ENCODE data around the gene ATXN2. TPM values are rescaled to one million over a fixed set of nuclear protein-coding genes. Genes with fewer than 3 reads are reported as not detected.

Gene ATXN2
- total RNA-seq, 1 donor from 2014 or later = 70.3 TPM

DNA sequence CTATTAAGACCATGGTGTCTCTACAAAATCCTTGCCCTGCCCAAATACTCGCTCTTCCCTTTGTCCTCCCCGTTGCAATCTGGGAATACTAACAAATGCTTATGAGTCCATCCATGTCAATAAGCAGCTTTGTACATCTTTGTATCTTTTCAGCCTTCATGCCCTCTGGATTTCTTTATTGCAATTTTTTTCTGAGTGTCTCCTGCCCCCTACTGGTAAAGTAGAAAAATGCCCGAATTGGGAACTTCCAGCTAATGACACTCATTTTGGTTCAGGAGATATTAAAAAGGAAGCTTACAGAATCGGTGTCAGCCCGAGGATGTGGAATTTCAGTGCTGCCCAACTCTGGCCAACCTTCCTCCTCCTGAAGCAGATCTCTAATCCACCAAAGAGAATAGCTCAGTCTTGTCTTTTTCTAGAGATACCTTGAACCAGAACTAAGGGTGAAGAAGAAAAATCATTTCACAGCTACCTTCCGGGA lies 147.4 kb downstream of the ATXN2 start:
- ATAC-seq (peak; percentile 33 to 34), DNase-seq (no peak)
- Histone ChIP-seq H3K27me3 (ENCODE audit: low read depth) (no peaks in the 10 kb centered on the region), H3K4me1 (peaks cover 34% of the 10 kb centered on the region), H3K9me3 (no peaks in the 10 kb centered on the region), H3K4me3 (no peak overlapping the region), H3K36me3 (peaks cover 100% of the 10 kb centered on the region), H3K27ac (no peak overlapping the region)
- intact Hi-C loops (cut with DNase I) = loop anchor here (10.0 kb wide), 1 partner anchor 57 kb away; no protein-coding TSS in a partner anchor
- TF ChIP-seq CTCF (IDR thresholded peaks at IDR 0.05) = peak; percentile 79

- peaks cover 38% of the 10 kb centered on the region for H3K4me1 ChIP-seq
- DNase-seq = no peak
- H3K36me3 ChIP-seq = peaks cover 100% of the 10 kb centered on the region
- H3K9me3 ChIP-seq = no peaks in the 10 kb centered on the region
- intact Hi-C loops (cut with DNase I) = loop anchor here (10.0 kb wide), 1 partner anchor 56 kb away; no protein-coding TSS in a partner anchor
- peak overlapping the region; percentile 0 for H3K27ac ChIP-seq
- H3K27me3 ChIP-seq (ENCODE audit: low read depth) = no peaks in the 10 kb centered on the region
- TF ChIP-seq CTCF (IDR thresholded peaks at IDR 0.05) = no peak
- ATAC-seq = no peak
- H3K4me3 ChIP-seq = no peak overlapping the region
Measured at GRCh38 chr12:111451232-111451631, 147.9 kb downstream of the ATXN2 start.

- Histone ChIP-seq H3K27me3 (ENCODE audit: low read depth) (no peaks in the 10 kb centered on the region), H3K4me3 (no peak overlapping the region), H3K9me3 (no peaks in the 10 kb centered on the region), H3K4me1 (peaks cover 44% of the 10 kb centered on the region), H3K27ac (peak overlapping the region; percentile 0), H3K36me3 (peaks cover 100% of the 10 kb centered on the region)
- no peak for TF ChIP-seq CTCF (IDR thresholded peaks at IDR 0.05)
- intact Hi-C loops (cut with DNase I) = loop anchor here (10.0 kb wide), 1 partner anchor 56 kb away; no protein-coding TSS in a partner anchor
- ATAC-seq (no peak), DNase-seq (no peak)
Measured at GRCh38 chr12:111450676-111451075, 148.4 kb downstream of the ATXN2 start.

DNA sequence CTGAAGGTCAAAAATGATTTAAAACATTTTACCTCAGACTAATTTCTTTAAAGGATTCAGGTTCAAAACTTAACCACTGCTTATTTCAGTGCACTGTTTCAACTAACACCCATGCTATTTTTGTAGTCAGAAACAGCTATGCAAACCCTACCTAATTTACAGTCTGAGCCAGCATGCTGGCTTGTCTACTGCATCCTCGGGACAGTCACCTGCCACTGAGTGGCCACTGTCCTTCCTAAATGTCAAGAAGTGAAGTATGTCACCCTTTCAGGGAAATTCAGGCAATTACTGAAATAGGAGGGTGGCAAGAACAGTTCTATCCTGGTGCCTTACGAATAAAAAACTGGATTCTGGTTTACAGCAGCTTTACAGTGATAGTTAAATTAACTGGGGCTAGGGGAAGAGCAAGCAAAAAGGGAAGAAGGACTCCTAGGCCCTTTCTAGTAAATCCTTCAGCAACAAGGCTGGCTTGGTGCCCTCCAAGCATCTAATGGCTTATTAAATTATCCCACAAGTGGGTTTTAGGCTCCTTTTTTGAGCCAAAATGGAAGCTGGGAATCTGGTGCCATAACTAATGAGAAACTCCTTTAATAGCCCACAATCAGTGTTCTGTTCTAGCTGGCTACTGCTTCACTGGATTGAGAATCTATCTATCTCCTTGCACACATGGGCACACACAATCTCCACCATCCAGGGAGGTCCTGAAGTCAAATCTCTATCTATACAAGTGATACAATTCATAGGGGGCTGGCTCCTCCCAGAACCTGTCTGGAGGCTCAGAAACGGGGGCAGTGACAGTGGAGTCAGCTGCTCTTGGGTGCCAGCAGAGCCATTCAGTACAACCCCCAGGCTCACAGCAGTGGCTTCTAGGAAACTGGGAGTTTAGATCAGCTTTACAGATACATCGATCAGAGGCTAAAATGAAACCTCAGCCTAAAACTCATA lies 150.0 kb downstream of the ATXN2 start:
- DNase-seq (no peak), ATAC-seq (no peak)
- no peak overlapping the region for H3K4me3 ChIP-seq
- no peaks in the 10 kb centered on the region for H3K27me3 ChIP-seq (ENCODE audit: low read depth)
- peak overlapping the region; percentile 25 for H3K27ac ChIP-seq
- TF ChIP-seq CTCF (IDR thresholded peaks at IDR 0.05) = no peak
- intact Hi-C loops (cut with DNase I) = no loop called here
- H3K36me3 ChIP-seq = peaks cover 89% of the 10 kb centered on the region
- peaks cover 59% of the 10 kb centered on the region for H3K4me1 ChIP-seq
- H3K9me3 ChIP-seq = no peaks in the 10 kb centered on the region

DNA sequence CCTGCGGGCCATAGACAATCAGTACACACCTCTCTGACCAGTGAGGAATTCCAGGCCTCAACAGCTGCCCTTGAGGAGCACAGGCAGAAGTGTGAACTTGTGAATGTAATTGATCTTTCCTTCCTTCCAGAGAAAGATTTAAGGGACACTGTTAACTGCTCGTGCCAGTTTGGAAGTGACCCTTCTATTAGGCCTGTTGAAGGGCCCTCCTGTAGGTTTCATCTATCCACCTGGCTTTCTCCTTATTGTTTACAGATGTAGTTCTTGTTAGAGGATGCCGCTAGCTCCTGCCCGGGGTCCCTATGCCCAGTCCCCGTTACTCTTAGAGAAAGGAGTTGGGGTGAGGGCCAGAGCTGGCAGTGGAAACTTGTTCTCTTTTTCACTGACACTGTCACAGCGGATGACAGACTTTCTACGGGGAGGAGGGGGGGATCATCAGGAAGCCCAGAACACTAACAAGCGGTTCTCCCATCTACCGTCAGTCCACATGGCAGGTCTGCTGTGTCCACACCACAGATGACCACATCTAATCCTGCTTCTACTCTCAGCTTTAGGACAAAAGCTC lies 150.8 kb downstream of the ATXN2 start:
- H3K27me3 ChIP-seq (ENCODE audit: low read depth) = no peaks in the 10 kb centered on the region
- intact Hi-C loops (cut with DNase I) = no loop called here
- no peak for DNase-seq
- no peak overlapping the region for H3K4me3 ChIP-seq
- H3K36me3 ChIP-seq = peaks cover 83% of the 10 kb centered on the region
- no peak for TF ChIP-seq CTCF (IDR thresholded peaks at IDR 0.05)
- no peak for ATAC-seq
- H3K9me3 ChIP-seq = no peaks in the 10 kb centered on the region
- H3K4me1 ChIP-seq = peaks cover 66% of the 10 kb centered on the region
- peak overlapping the region; percentile 12 for H3K27ac ChIP-seq
